Forelimb muscle (tissue), 1 donor: ENCODE measurements around the gene KCNK5. TPM values are rescaled to one million over a fixed set of nuclear protein-coding genes. Genes with fewer than 3 reads are reported as not detected.

Experiments
- DNase-seq: peaks from one replicate; pipeline ENCODE4 v3.0.0-alpha.2; 2013; ENCODE audit warnings: low read depth
- polyA plus RNA-seq: library from polyadenylated mRNA; unstranded; fragments of 120-200 nt; gene quantifications from one replicate; pipeline ENCODE4 v1.2.1, GENCODE V29; 2013; ENCODE audit not compliant: insufficient read length

KCNK5 gene
- polyA plus RNA-seq, 1 donor: 1.5 TPM

DNA sequence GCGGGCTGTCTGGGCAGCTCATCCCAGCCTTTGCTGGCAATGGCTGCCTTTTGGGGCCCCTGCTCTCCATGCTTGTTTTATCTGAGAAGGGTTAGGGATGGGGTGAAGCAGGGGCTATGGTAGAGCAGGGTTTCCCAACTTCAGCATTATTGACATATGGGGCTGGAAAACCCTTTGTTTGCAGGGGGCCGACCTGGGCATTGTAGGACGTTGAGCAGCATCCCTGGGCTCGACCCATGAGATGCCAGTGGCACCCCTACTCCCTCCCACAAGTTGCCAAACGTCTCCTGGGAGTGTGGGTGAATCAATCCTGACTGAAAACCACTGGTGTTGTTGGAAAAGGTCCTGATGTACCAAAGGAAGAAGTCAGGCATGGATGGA is 56.9 kb downstream of the KCNK5 start:
- DNase-seq: no peak

DNA sequence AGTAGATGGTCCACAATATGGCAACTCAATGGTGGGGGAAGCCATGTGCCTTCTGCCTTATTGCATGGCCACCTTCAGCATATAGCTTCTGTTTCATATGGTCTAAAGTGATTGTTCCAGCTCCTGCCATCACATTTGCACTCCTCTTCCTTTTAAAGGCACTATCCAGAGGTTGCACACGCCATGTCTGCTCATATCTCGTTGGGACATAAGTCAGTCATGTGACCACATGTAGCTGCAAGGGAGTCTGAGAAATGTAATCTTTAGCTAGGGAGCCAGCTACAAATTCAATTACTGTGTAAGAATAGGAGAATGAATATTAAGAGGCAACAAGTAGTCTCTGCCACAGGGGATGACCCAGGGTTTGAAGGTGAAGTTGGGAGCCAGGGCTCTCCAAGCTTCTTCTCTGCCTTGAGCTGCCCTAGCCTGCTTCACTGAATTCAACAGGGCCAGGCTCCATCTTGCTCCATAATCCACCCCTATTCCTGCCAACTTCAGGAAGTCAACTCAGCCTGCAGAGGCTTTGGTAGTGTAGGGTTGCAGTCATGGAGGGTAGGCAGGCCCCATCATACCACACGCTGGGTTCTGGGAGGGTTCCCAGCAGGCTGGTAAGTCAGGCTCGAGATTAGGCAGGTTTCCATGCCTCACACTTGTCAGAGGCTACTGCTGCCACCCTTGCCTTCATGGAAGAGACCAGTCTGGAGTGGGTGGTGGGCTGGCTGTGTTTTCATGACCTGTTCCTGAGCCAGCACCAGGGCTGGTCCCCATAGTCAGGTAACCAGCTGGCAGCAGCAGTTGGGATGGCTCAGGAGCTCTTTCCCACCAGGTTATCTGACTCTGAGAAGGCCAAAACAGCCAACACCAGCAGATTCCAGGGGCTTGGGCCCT is 57.5 kb downstream of the KCNK5 start:
- DNase-seq: no peak

DNA sequence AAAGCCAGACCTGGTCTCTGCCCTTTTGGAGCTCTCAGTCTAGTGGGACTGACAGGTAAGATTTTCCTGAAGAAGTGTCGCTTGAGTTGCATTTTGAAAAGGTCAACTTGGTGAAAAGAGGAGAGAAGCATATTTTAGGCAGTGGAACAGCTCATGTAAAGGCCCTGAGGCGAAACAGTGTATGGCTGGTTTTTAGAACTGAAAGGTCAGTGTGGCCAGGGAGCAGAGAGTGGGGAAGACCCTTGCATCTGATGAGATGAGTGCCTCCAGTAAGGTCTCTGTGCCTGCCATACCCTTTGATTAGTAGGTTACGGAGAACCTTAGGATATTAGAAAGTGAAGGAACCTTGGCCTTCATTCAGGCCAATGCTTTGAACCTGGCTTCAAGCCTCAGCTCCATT is 58.4 kb downstream of the KCNK5 start:
- DNase-seq: no peak

DNA sequence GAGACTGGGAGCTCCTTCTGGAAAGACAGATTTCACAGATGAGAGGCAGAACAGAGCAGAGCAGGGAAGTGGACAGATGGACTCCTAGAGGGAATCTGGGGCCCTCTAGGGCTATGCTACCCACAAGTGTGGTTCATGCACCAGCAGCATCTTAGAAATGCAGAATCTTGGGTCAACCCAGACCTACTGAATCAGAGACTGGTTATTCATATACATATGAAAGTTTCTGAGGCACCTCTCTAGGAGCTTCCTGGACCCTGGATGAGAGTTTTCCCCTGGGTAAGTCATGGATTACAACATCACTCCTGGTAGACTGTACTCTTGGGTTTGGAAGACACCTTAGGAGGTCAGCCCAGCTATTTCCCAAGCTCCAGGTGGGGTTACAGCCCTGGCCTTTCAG is 58.9 kb downstream of the KCNK5 start:
- no peak for DNase-seq

- no peak for DNase-seq
Measured at GRCh38 chr6:39169448-39170344, 59.6 kb downstream of the KCNK5 start.

GRCh38 chr6:39167866-39168625 is 61.2 kb downstream of the KCNK5 start:
- DNase-seq: no peak

DNA sequence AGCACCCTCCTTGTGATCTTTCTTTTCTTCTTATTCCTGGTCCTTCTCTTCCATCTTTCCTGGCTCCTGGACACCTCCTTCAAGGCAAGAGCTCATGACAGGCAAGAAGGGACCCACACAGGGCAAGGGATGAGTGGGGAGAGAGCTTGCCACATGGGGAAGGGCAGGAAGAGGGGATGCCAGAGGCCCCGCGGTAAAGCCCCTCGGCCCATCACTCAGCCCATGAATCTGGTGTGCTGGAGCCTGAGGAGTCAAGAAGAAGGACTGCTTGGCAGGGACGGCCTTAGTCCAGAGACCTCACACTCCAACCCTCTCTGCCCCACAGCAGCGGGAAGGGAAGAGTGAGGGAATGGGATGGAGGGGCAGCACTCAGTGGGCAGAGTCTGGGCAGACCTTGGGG is 62.0 kb downstream of the KCNK5 start:
- DNase-seq: no peak

DNA sequence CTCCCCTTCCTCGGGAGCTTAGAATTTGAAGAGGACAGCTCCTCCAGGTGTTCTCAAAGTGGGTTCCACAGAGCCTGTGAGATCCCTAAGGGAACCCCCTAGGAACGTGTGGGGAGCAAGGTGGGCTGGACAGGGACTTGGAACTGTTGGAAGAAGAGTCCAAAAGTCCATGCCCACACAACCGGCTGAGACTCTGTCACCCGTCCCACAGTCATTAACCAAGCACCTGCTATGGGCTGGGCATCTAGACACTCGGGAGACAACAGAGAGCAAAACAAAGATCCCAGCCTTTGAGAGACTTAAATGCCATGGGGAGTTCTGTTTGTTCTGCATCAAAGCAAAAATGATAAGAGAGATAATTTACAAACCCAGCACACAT is 62.4 kb downstream of the KCNK5 start:
- no peak for DNase-seq

- no peak for DNase-seq
Measured at GRCh38 chr6:39166189-39166911, 62.9 kb downstream of the KCNK5 start.

- no peak for DNase-seq
Measured at GRCh38 chr6:39157511-39157910, 71.8 kb downstream of the KCNK5 start.

DNA sequence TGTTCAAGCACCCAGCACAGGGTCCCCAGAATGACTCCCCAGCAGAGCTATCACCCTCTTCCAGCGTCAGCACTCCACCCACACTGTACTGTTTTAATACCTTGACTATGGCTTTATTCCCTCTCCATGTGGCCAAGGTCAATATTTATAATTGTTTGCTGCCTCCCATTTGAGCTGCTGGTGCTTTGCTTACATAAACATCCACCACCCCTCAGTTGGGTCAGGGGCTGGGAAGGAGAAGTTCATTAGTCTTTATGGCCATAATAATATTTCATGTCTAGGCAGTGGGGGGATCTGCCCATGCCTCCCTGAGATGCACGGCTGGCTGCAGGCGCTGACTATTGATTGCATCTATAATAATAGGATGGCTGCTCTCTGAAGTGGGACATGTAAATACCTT is 72.5 kb downstream of the KCNK5 start:
- no peak for DNase-seq

DNA sequence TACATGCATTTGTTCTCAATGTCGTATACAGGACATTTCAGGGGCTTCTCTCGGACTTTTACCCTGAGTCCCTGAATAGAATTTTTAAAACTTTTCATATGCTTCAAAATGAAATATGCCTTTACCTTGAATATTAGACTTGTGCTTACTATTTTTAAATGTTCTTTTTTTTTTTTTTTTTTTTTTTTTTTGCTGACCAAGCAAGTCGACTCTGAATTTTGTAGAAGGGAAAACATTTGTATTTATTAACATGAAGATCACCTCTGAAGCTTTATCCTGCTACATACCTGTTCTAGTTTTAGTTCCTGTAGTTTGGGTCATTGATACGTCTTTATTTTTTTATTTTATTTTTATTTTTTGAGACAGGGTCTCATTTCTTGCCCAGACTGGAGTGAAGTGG is 74.6 kb downstream of the KCNK5 start:
- DNase-seq: no peak

- DNase-seq: no peak
Measured at GRCh38 chr6:39153766-39154397, 75.4 kb downstream of the KCNK5 start.

DNA sequence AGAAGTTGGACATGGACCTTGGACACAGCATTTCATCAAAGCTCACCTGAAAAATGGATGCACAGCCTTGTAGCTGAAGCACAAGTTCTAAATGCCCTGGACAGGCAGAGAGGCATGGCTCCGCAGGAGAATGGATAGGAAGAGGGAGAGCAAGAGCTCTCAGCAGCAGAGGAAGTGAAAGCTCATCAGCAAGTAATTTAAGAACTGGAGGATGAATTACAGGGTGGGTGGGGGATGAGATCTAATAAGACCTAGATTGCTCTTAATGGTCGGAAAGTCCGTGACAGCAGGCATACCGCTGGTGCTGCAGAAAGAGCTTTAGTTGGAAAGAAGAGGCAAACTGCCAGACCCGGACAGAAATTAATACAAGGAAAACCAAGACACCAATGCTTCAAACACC is 77.0 kb downstream of the KCNK5 start:
- no peak for DNase-seq

GRCh38 chr6:39151211-39151610 is 78.1 kb downstream of the KCNK5 start:
- no peak for DNase-seq

- no peak for DNase-seq
Measured at GRCh38 chr6:39144481-39145173, 84.6 kb downstream of the KCNK5 start.

DNA sequence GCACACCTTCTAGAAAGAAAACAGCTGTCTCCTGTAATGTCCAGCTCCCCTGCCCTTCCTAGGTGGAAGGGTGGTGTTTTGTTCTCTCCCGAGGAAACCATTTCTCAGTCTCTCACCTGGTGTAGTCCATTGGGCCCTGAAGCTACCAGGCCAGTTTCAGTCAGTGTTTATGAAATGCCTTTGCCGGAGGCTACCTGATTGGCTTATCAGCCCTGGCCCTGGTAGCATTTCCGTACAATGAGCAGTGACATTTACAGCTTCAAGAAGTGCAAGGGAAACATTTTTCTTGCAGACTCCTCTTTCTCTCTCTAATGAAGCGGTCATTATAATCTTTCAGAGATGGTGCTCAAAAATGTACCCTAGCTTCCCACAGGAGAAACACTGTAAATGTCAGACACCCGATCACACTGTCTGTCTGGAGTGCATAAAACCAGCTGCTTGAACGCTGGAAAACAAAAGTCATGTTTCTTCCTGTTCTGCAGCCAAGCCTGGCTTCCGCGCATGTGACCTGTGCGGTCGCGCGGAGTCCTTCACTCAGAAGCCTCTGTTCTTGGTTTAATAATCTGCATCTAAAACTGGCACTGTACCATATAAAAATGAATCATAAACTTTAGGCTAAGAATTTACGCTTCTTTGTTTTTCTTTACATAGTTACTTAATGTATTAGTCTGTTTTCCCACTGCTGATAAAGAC is 85.9 kb downstream of the KCNK5 start:
- DNase-seq: no peak

DNA sequence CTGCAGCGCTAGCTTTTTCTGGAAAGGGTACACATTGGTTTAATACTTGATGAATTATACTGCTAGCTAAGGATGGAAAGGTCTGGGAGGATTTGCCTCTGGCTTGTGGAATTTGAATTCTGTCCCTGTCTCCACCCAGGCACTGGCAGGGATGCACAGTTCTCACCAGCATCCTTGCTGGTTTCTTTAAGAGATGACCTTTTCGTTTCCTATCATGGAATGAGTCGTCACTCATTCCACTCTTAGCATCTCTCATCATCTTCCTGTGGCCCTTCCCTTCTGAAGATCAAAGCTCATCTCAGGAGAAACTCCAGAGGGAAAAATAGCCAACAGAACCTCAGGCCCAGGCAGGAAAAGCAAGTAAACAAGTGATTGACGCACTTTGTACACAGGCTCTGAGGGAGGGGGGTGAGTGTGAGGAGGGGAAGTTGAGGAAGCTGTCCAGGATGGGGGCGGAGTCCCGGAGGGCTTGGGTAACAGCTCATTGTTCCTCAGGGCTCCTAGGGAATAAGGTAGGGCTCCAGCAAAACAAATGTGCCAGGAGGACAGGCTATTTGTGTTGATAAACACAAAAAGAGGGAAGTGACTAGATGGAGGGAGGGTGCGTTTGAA is 88.6 kb downstream of the KCNK5 start:
- DNase-seq: no peak
